Measurements from ENCODE around the gene CBLN4.

The CBLN4 gene

GRCh38 chr20:56005389-56005715, at the start of gene CBLN4:
TSS of gene CBLN4 (minus strand) at chr20:56005519. CDS start at chr20:56004171, 1,348 bp downstream.
- DNase-seq: no peak

DNA sequence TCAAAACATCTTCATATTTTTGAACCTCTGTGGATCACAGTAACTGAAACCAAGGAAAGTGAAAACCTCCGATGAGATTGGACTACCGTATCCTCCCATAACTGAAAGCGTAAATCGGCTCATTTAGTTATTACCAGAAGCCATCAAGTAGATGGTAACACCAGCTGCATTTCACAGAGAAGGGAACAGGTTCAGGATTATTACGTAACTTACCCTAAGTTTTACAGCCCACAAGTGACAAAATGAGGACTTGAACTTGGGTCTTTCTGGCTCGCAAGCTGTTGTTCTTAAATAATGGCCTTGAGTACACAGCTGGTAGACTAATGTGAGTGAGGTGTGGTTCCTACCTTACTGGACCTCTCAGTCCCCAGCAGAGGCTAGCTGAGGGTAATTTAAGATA, 37.9 kb upstream of the CBLN4 start:
- no peak for DNase-seq

DNA sequence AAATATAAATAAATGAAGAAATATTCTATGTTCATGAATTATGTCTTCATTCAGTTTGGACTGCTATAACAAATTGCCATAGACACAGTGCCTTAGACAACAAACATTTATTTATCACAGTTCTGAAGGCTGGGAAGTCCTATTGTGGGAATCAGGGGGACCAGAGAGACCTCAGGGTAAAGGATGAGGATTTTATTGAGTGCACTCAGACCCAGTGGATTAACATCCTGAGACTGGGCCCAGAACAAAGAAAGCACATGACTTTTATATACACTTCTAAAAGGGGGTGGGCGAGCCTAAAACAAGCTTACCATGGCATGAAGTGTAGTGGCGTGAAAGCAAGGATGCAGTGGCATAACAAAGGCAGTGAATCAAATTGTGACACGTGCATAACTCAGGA, 26.9 kb upstream of the CBLN4 start:
- no peak for DNase-seq

- no peak for DNase-seq
Measured at GRCh38 chr20:56018716-56019115, 13.4 kb upstream of the CBLN4 start.

DNA sequence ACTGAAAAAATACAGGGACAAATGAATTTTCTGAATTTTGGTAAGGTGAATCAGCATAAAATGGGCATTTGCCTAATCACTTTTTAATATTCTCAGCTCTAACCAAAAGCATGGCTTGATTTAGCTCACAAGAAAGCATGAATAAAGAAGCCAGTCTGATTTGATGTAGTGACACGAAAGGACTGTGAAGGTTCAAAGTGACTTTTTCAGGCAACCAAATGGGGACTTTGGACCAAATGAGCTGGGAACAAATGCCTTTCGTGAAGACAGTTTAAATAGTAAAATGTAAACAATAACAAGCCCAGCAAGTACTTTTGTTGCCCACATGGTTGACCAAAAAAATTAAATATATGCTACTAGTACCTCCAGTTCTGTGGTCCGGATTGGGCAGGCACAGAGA, 12.9 kb upstream of the CBLN4 start:
- DNase-seq: no peak

- no peak for DNase-seq
Measured at GRCh38 chr20:56017560-56017959, 12.2 kb upstream of the CBLN4 start.

GRCh38 chr20:56014998-56015397, 9.7 kb upstream of the CBLN4 start:
- no peak for DNase-seq

DNA sequence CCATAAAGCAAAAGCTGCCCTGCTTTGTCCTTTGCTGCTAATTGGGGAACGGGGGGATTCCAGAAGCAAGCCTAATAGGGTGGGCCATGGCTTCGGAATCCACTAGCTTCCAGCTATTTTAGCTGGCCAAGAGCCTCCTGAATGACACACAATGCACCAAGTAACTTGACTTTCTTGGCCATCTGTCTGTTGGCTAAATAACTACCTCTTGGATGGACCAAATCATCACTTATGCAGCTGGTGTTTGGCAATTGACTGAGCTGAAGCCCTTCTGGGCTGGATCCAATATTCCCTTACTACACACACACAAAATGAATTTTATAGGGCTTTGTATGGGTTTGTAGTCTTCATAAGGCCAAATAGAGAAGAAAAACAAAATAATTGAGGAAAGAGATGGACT, 8.8 kb upstream of the CBLN4 start:
- DNase-seq: no peak

DNA sequence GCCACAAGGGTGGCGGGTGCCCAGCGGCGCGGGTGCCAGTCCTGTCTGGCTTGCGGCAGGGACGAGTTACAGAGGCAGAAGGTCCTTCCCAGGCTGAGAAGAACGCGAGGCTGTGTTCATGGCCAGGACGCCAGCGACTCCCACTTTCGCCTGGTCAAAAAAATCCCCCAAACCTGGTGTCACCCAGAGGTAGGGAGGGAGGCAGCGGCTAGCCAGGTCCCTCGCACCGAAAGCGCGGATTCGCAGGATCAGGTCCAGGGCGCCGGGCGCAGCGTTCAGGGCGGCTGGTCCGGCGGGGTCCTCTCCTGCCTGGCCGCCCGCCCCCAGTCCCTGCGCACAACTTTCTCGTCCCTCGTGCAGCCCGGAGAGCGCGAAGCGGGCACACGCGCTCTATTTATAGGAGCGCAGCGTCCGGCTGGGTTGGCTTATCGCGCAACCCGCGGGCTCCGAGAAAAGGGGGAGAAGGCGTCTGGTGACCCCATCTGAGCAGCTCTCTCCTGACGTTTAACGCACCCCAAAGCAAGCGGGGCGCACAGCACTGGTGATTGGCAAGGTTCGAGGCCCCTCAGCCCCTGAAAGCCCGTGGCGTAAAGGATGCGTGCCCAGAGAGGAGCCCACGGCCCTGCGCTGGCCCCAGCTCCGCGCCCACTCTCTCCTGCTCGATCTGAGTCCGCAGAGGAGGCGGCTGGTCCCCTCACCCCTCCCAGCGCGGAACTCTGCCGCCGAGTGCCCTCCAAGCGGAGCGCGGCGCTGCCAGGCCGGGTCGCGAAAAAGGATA, 519 bp downstream of the CBLN4 start:
- DNase-seq: no peak

- DNase-seq: no peak
Measured at GRCh38 chr20:56004007-56004406, 1.3 kb downstream of the CBLN4 start.

- no peak for DNase-seq
Measured at GRCh38 chr20:56002908-56003800, 2.2 kb downstream of the CBLN4 start.

GRCh38 chr20:56001890-56002289, 3.4 kb downstream of the CBLN4 start:
- DNase-seq: no peak

DNA sequence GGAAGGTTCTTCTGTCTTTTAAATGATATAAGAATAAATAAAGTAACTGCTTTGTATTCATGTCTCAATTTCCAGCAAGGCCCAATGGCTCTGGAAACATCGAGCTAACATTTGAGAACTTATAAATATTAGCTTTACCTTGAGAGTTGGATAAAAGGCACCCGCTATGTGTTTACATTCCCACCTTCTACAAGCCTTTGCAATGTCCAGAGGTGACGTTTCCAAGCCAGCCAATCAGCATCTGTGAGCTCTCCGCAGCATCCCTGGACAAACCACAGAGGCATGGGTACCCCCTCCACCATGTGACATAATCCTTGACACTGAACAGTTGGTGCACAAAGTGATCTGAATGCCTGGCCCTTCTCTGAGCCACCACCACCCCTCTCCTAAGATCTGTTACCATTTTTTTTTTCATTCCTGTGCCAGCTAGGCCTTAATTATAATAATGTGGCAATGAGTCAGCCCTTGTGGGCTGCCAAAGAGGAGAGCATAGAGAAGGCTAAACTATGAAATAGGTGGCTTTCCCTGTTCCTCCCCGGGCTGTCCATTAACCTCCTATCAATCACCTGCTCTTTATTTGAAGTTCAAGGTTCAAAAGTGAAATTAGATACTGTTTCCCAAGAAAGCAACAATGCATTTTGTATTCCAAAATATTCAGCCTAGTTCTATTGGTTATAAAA, 4.1 kb downstream of the CBLN4 start:
- DNase-seq: no peak

DNA sequence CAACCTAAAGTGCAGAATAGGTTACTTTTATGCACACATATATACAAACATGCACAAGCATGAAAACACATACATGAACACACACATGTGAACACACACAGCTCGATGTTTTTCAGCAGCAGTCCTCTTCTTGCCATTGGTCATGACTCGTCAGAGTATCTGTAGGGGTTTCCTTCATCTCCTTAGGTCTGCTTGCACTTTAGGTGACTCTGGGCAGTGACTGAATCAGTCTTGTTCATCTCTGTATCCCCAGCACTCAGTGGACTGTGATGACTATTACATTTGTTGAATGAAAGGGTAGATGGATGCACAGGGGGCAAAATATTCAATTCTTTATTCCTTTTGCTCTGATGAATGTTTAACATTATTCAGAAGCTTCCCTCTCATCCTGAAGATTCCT, 26.8 kb downstream of the CBLN4 start:
- no peak for DNase-seq

GRCh38 chr20:55977690-55978459, 27.4 kb downstream of the CBLN4 start:
- DNase-seq: no peak

GRCh38 chr20:55974491-55975202, 30.7 kb downstream of the CBLN4 start:
- no peak for DNase-seq

DNA sequence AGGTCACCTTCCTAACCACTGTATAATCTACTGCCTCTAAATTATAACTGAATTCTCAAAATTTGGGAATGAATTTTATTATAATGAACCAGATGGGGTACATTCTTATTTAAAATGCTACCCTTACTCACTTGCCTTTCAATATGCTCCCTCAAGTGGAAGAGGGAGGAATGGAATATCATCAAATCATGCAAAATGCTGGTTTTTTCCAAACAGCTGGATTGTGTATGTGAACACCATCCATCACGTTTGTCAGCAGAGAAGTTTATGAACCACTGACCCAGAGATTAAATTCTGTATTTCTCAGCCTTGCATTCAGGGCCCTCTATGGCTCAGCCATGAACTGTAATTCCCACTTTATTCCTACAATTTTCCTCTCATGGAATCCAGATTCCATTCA, 40.5 kb downstream of the CBLN4 start:
- DNase-seq: no peak

DNA sequence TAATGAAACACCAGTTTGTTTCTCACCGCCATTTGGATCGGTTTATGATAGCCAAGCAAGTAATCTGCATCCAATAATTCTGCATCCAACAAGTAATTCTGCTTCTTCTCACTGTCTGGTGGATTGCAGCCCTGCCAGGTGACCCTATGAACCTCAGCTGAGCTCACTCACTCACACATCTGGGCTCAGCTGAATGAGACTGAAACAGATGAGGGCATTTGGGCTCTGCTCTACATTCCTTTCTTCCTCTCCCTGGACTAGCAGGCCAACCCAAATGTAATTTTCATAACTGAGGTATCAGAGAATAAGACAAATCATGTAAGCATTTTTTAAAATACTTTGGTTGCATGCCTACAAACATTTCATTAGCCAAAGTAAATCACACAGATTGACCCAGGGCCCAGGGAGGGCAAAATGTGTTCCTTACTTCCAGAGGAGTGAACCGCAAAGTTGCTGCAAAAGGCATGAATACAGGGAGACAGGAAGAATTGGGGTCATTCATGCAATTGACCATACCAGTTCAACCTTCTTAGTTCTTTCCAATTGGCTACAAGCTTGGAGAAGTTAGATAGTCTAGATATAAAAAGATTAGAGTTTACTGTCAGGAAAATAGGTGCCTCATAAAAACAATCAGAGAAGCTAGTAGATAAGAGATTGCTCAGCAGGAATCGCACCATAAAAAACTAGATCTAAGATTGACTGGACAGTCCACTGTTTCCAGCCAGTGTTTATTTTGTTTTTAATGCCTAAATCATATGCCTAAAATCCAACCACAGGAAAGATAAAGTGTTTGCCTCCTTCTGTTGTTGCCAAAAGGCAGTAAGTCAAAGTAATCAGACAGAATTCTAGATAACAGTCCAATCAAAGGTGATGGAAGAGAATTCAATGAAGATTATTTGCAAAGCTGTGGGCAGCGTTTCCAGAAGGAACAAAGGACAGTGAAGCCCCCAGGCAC, 43.7 kb downstream of the CBLN4 start:
- DNase-seq: no peak

- DNase-seq: no peak
Measured at GRCh38 chr20:55953201-55953600, 52.1 kb downstream of the CBLN4 start.

DNA sequence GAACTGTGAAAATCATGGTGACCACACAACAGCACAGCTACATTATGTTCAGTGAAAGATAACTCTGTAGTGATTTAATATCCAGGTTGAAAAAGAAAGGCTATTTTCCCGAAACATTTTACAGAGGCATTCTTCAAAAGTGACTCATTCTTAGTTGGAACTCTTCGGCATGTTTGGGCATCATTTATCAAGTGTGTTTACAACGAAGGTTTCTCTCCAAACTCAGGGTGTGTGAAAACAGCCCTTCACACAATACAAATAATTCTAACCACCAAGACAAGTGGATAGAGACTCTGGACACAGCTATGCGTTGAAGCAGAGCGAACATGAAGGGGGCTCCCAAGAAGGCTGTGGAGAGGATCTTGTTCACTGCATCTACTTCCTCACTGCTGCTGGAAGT, 57.6 kb downstream of the CBLN4 start:
- DNase-seq: no peak

Data from CD4-positive, alpha-beta T cell treated with Interleukin-17A for 4 hours (primary cell).